HepG2 (cell line): ENCODE results near the gene INO80E. TPM values are rescaled to one million over a fixed set of nuclear protein-coding genes. Genes with fewer than 3 reads are reported as not detected.
A peak's percentile ranks its signal among the peaks of the same experiment; 100 is the strongest.

Source experiments
- AGO2 ChIP-seq: fragments of 200-400 bp; formaldehyde crosslinking; optimal IDR thresholded peaks from 2 replicates; pipeline ENCODE3; 2017; ENCODE audit warnings: mild to moderate bottlenecking, low read depth, low read length, moderate library complexity
- ATAD3A ChIP-seq: sonication (generic); formaldehyde crosslinking; IDR thresholded peaks from 2 replicates; pipeline ENCODE4 v1.4.0; 2020; ENCODE audit warnings: missing genetic modification reagents
- ATF7 ChIP-seq, 2 experiments: fragments of 450-650 bp in 1 of 2; sonication (generic) in 1 of 2; formaldehyde crosslinking in 1 of 2; IDR thresholded peaks; 2 replicates each; pipeline versions ENCODE4 v1.4.0 to v1.6.1; 2016 to 2020; ENCODE audit warnings: antibody characterized with exemption in 1 of 2, mild to moderate bottlenecking in 1 of 2, missing genetic modification reagents in 1 of 2
- BRCA1 ChIP-seq: sonication (generic); formaldehyde crosslinking; IDR thresholded peaks from 2 replicates; pipeline ENCODE4 v1.4.0; 2020; ENCODE audit warnings: missing genetic modification reagents
- HES4 ChIP-seq: sonication (generic); formaldehyde crosslinking; IDR thresholded peaks from 2 replicates; pipeline ENCODE4 v1.9.0; 2021; ENCODE audit warnings: mild to moderate bottlenecking, missing genetic modification reagents, borderline replicate concordance
- HOXA5 ChIP-seq: sonication (generic); formaldehyde crosslinking; IDR thresholded peaks from 2 replicates; pipeline ENCODE4 v1.4.0; 2020; ENCODE audit warnings: missing genetic modification reagents
- HOXA7 ChIP-seq: sonication (generic); formaldehyde crosslinking; IDR thresholded peaks from 2 replicates; pipeline ENCODE4 v1.8.1; 2022; ENCODE audit warnings: mild to moderate bottlenecking, missing genetic modification reagents, moderate library complexity
- KLF16 ChIP-seq, 2 experiments: sonication (generic) in 1 of 2; formaldehyde crosslinking in 1 of 2; IDR thresholded peaks; 2 replicates each; pipeline versions ENCODE4 v1.6.1 to v1.8.0; 2016 to 2023; ENCODE audit warnings: missing genetic modification reagents in 2 of 2, missing compliant biosample characterization in 1 of 2
- PAF1 ChIP-seq: IDR thresholded peaks from 2 replicates; pipeline ENCODE4 v1.6.1; 2016; ENCODE audit warnings: missing genetic modification reagents, missing compliant biosample characterization
- RARA ChIP-seq: IDR thresholded peaks from 2 replicates; pipeline ENCODE4 v1.6.1; 2016; ENCODE audit warnings: missing genetic modification reagents, missing compliant biosample characterization
- SALL1 ChIP-seq: sonication (generic); formaldehyde crosslinking; IDR thresholded peaks from 2 replicates; pipeline ENCODE4 v1.8.0; 2022; ENCODE audit warnings: mild to moderate bottlenecking, missing genetic modification reagents
- SMARCC2 ChIP-seq: fragments of 450-650 bp; IDR thresholded peaks from 2 replicates; pipeline ENCODE4 v1.6.1; 2017; ENCODE audit warnings: antibody characterized with exemption, mild to moderate bottlenecking
- TAF1 ChIP-seq: sonication (generic); formaldehyde crosslinking; IDR thresholded peaks from 2 replicates; pipeline ENCODE4 v1.4.0; 2020; ENCODE audit warnings: missing genetic modification reagents
- TSC22D2 ChIP-seq: sonication (generic); formaldehyde crosslinking; IDR thresholded peaks from 2 replicates; pipeline ENCODE4 v1.5.1; 2020; ENCODE audit warnings: missing genetic modification reagents, mild to moderate bottlenecking, borderline replicate concordance
- U2AF2 ChIP-seq: fragments of 200-400 bp; formaldehyde crosslinking; IDR thresholded peaks from 2 replicates; pipeline ENCODE4 v1.6.1; 2017; ENCODE audit warnings: low read depth, mild to moderate bottlenecking, low read length
- ZFAT ChIP-seq: sonication (generic); formaldehyde crosslinking; conservative IDR thresholded peaks from 2 replicates; pipeline ENCODE4 v1.8.1; 2023; ENCODE audit warnings: missing genetic modification reagents, inconsistent platforms
- ZFP62 ChIP-seq: sonication (generic); formaldehyde crosslinking; IDR thresholded peaks from 2 replicates; pipeline ENCODE4 v1.4.0; 2020; ENCODE audit warnings: missing genetic modification reagents
- ZNF264 ChIP-seq: sonication (generic); formaldehyde crosslinking; IDR thresholded peaks from 2 replicates; pipeline ENCODE4 v1.4.0; 2020; ENCODE audit warnings: missing genetic modification reagents
- ZNF274 ChIP-seq: sonication (generic); formaldehyde crosslinking; IDR thresholded peaks from 2 replicates; pipeline ENCODE4 v1.5.1; 2020; ENCODE audit warnings: mild to moderate bottlenecking, missing genetic modification reagents
- ZNF296 ChIP-seq: sonication (generic); formaldehyde crosslinking; conservative IDR thresholded peaks from 2 replicates; pipeline ENCODE4 v1.5.0; 2020; ENCODE audit warnings: mild to moderate bottlenecking, missing genetic modification reagents
- ZNF33B ChIP-seq: sonication (generic); formaldehyde crosslinking; IDR thresholded peaks from 2 replicates; pipeline ENCODE4 v1.5.1; 2020; ENCODE audit warnings: mild to moderate bottlenecking, missing genetic modification reagents
- ZNF501 ChIP-seq: sonication (generic); formaldehyde crosslinking; IDR thresholded peaks from 2 replicates; pipeline ENCODE4 v1.5.1; 2020; ENCODE audit warnings: mild to moderate bottlenecking, moderate library complexity, missing genetic modification reagents
- ZNF768 ChIP-seq: sonication (generic); formaldehyde crosslinking; IDR thresholded peaks from 2 replicates; pipeline ENCODE4 v1.4.0; 2020; ENCODE audit warnings: missing genetic modification reagents
- ZNF775 ChIP-seq: sonication (generic); formaldehyde crosslinking; IDR thresholded peaks from 2 replicates; pipeline ENCODE4 v1.4.0; 2020; ENCODE audit warnings: missing genetic modification reagents, mild to moderate bottlenecking, moderate library complexity, borderline replicate concordance
- ZNF781 ChIP-seq: sonication (generic); formaldehyde crosslinking; IDR thresholded peaks from 2 replicates; pipeline ENCODE4 v1.5.1; 2020; ENCODE audit warnings: borderline replicate concordance, mild to moderate bottlenecking, missing genetic modification reagents; ENCODE audit errors: not compliant biosample characterization
- ZNF891 ChIP-seq: sonication (generic); formaldehyde crosslinking; IDR thresholded peaks from 2 replicates; pipeline ENCODE4 v1.5.0; 2020; ENCODE audit warnings: mild to moderate bottlenecking, missing genetic modification reagents
- polyA plus RNA-seq, 8 experiments: library from polyadenylated mRNA; depleted of rRNA in 3 of 8; stranded (reverse) in 7 of 8; unstranded in 1 of 8; fragments of >200 nt; fragmentation: Illumina TruSeq in 4 of 8; extraction: Trizol in 4 of 8; gene quantifications; 2 replicates each; pipeline versions ENCODE4 v1.2.1 to v1.2.3, GENCODE V29; 2011 to 2016; ENCODE audit warnings: low read depth in 4 of 8, missing spikeins in 1 of 8, mixed read lengths in 1 of 8; ENCODE audit not compliant: insufficient read depth in 1 of 8
- total RNA-seq, 5 experiments: library from RNA; depleted of rRNA; stranded (reverse); fragments of >200 nt; fragmentation: Illumina TruSeq; extraction: Trizol; gene quantifications; 2 replicates each; pipeline ENCODE4 v1.2.3, GENCODE V29; 2016; ENCODE audit warnings: low read depth in 1 of 5
- TF ChIP-seq, protein P1 (sequence below): IDR thresholded peaks from 2 replicates; pipeline ENCODE4 v1.6.1; 2016; ENCODE audit warnings: low read depth, control low read depth
- TF ChIP-seq, protein P2 (sequence below): sonication (generic); formaldehyde crosslinking; IDR thresholded peaks from 2 replicates; pipeline ENCODE4 v1.8.0; 2023; ENCODE audit warnings: mild to moderate bottlenecking, missing genetic modification reagents
- TF ChIP-seq, protein P3 (sequence below): sonication (generic); formaldehyde crosslinking; IDR thresholded peaks from 2 replicates; pipeline ENCODE4 v1.4.0; 2020; ENCODE audit warnings: missing genetic modification reagents

Gene INO80E
- total and polyA plus RNA-seq, 2 of the 13 experiments (the other 11 are each of a cell fraction or from before 2014, with no cell fraction given), result 25.8 to 45.6 TPM

DNA sequence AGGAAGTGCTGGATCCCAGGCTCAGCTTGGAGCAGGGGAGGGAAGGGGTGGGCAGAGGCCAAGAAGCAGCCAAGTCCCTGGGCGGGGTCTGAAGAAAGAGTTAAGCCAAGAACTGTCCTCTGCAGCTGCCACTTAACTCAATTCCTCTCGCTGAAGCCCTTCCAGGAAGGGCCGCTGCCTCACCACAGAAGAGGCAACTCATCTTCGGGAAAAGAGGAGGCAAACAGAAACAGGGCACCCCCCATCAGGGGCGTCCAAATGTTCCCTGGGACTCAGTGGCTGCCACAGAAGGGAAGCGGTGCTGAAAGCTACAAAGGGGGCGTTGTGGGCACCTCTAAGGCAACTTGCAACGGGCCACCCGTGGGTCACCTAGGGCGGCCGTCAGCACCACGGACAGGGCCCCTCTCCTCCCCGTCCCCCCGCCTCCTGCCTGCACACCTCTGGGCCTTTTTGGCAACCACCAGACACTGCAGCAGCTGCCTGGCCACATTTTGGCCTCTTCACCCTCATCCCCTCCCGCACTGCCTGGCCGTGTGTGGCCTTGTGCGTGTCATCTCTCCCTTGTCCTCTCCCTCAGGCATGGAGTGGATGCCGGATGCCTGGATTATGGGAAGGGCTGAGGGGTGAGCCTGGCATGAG lies 32.5 kb downstream of the INO80E start (continued):
- TF ChIP-seq KLF16 (CRISPR knock-in tag; IDR thresholded peaks at IDR 0.05) (peak in 1 of 2 experiments; percentile 66; a peak in 2 of 4 replicates), SALL1 (CRISPR knock-in tag) (peak; percentile 67), ZNF501 (no peak), ZNF33B (CRISPR knock-in tag) (no peak), ATAD3A (CRISPR knock-in tag) (no peak), HES4 (CRISPR knock-in tag) (0 out of 2 replicates have a peak, but pooled peaks have one; percentile 49), TSC22D2 (CRISPR knock-in tag) (peak; percentile 51; the same call in 1 of the 2 replicates), HOXA7 (CRISPR knock-in tag) (no peak), ZNF768 (CRISPR knock-in tag) (peak; percentile 73; the same call in 1 of the 2 replicates), RARA (CRISPR knock-in tag) (no peak), ZNF274 (CRISPR knock-in tag) (no peak), SMARCC2 (no peak), ZNF781 (CRISPR knock-in tag) (no peak), BRCA1 (CRISPR knock-in tag) (no peak), ZFAT (no peak), HOXA5 (CRISPR knock-in tag) (0 out of 2 replicates have a peak, but pooled peaks have one; percentile 45), AGO2 (no peak), ZNF891 (CRISPR knock-in tag) (no peak), ZNF775 (CRISPR knock-in tag) (no peak), ATF7 (IDR thresholded peaks at IDR 0.05) (no peak), ATF7 (CRISPR knock-in tag; IDR thresholded peaks at IDR 0.05) (no peak), ZNF264 (CRISPR knock-in tag) (no peak), ZFP62 (no peak), ZNF296 (no peak), TAF1 (CRISPR knock-in tag) (no peak), PAF1 (no peak), U2AF2 (no peak)
- TF ChIP-seq, protein P1, sequence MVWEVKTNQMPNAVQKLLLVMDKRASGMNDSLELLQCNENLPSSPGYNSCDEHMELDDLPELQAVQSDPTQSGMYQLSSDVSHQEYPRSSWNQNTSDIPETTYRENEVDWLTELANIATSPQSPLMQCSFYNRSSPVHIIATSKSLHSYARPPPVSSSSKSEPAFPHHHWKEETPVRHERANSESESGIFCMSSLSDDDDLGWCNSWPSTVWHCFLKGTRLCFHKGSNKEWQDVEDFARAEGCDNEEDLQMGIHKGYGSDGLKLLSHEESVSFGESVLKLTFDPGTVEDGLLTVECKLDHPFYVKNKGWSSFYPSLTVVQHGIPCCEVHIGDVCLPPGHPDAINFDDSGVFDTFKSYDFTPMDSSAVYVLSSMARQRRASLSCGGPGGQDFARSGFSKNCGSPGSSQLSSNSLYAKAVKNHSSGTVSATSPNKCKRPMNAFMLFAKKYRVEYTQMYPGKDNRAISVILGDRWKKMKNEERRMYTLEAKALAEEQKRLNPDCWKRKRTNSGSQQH (CRISPR knock-in tag), result no peak
- TF ChIP-seq, protein P2, sequence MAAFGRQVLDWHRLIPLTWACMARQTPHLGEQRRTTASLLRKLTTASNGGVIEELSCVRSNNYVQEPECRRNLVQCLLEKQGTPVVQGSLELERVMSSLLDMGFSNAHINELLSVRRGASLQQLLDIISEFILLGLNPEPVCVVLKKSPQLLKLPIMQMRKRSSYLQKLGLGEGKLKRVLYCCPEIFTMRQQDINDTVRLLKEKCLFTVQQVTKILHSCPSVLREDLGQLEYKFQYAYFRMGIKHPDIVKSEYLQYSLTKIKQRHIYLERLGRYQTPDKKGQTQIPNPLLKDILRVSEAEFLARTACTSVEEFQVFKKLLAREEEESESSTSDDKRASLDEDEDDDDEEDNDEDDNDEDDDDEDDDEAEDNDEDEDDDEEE (CRISPR knock-in tag), result no peak
- TF ChIP-seq, protein P3, sequence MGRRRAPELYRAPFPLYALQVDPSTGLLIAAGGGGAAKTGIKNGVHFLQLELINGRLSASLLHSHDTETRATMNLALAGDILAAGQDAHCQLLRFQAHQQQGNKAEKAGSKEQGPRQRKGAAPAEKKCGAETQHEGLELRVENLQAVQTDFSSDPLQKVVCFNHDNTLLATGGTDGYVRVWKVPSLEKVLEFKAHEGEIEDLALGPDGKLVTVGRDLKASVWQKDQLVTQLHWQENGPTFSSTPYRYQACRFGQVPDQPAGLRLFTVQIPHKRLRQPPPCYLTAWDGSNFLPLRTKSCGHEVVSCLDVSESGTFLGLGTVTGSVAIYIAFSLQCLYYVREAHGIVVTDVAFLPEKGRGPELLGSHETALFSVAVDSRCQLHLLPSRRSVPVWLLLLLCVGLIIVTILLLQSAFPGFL (CRISPR knock-in tag), result no peak
